MM.1S (cell line): ENCODE data around the gene USP32.

ENCODE experiments used
- DNase-seq: peaks from one replicate; pipeline ENCODE4 v3.0.0-alpha.2; 2015
- H2AFZ ChIP-seq: fragments of 300-600 bp; sonication (generic); 2 replicates; pipeline ENCODE4 v1.6.0; 2016; ENCODE audit warnings: antibody characterized with exemption, low read length
- H3F3A ChIP-seq: fragments of 300-600 bp; sonication (generic); 2 replicates; pipeline ENCODE4 v1.6.1; 2016; ENCODE audit warnings: mild to moderate bottlenecking, antibody characterized with exemption, low read length, moderate library complexity, mixed read lengths; ENCODE audit not compliant: insufficient read depth
- H3K27ac ChIP-seq: fragments of 300-600 bp; sonication (generic); 2 replicates; pipeline ENCODE4 v1.5.1; 2016; ENCODE audit warnings: mild to moderate bottlenecking, low read length
- H3K27me3 ChIP-seq: fragments of 300-600 bp; sonication (generic); replicated peaks from 2 replicates; pipeline ENCODE4 v1.6.0; 2016; ENCODE audit warnings: low read length; ENCODE audit not compliant: insufficient read depth
- H3K36me3 ChIP-seq: fragments of 300-600 bp; sonication (generic); replicated peaks from 2 replicates; pipeline ENCODE4 v1.6.1; 2016; ENCODE audit warnings: mild to moderate bottlenecking, low read length, mixed read lengths; ENCODE audit not compliant: insufficient read depth
- H3K4me1 ChIP-seq: fragments of 300-600 bp; sonication (generic); 2 replicates; pipeline ENCODE4 v1.6.1; 2016; ENCODE audit warnings: low read length, mixed read lengths
- H3K4me2 ChIP-seq: fragments of 300-600 bp; sonication (generic); 2 replicates; pipeline ENCODE4 v1.6.0; 2016; ENCODE audit warnings: low read depth, low read length
- H3K4me3 ChIP-seq: fragments of 300-600 bp; sonication (generic); 2 replicates; pipeline ENCODE4 v1.5.1; 2016; ENCODE audit warnings: low read length, mixed read lengths
- H3K79me2 ChIP-seq: fragments of 300-600 bp; sonication (generic); 2 replicates; pipeline ENCODE4 v1.6.1; 2016; ENCODE audit warnings: mixed run types, low read length, mixed read lengths
- H3K9ac ChIP-seq: fragments of 300-600 bp; sonication (generic); 2 replicates; pipeline ENCODE4 v1.6.1; 2016; ENCODE audit warnings: low read length, mixed read lengths
- H3K9me2 ChIP-seq: fragments of 300-600 bp; sonication (generic); replicated peaks from 2 replicates; pipeline ENCODE4 v1.6.1; 2016; ENCODE audit warnings: mild to moderate bottlenecking, low read length, mixed read lengths; ENCODE audit not compliant: insufficient read depth
- H3K9me3 ChIP-seq: fragments of 300-600 bp; sonication (generic); replicated peaks from 2 replicates; pipeline ENCODE4 v1.6.1; 2016; ENCODE audit warnings: mild to moderate bottlenecking, low read length, mixed read lengths; ENCODE audit not compliant: insufficient read depth
- H4K20me1 ChIP-seq: fragments of 300-600 bp; sonication (generic); 2 replicates; pipeline ENCODE4 v1.6.1; 2016; ENCODE audit warnings: mild to moderate bottlenecking, low read length, moderate library complexity, mixed read lengths; ENCODE audit not compliant: insufficient read depth
- CTCF ChIP-seq: fragments of 300-600 bp; sonication (generic); IDR thresholded peaks from 2 replicates; pipeline ENCODE4 v1.5.1; 2016; ENCODE audit warnings: antibody characterized with exemption, low read length, mixed read lengths
- EZH2 ChIP-seq: fragments of 300-600 bp; sonication (generic); optimal IDR thresholded peaks from 2 replicates; pipeline ENCODE3; 2017; ENCODE audit warnings: low read depth, mild to moderate bottlenecking, antibody characterized with exemption, low read length, mixed read lengths
- EZH2phosphoT487 ChIP-seq: fragments of 300-600 bp; sonication (generic); IDR thresholded peaks from 2 replicates; pipeline ENCODE4 v1.6.1; 2018; ENCODE audit warnings: antibody characterized with exemption, low read length

The USP32 gene

GRCh38 chr17:60167065-60167741, 224.7 kb downstream of the USP32 start:
- Histone ChIP-seq H3K27ac (no peak overlapping the region), H4K20me1 (no peaks in the 10 kb centered on the region), H3K36me3 (no peaks in the 10 kb centered on the region), H3K4me2 (no peak overlapping the region), H3K9me3 (no peaks in the 10 kb centered on the region), H3K9me2 (no peaks in the 10 kb centered on the region), H3K27me3 (no peaks in the 10 kb centered on the region), H3F3A (peaks cover 5% of the 10 kb centered on the region; the same call in 1 of the 2 replicates), H3K4me1 (peaks cover 15% of the 10 kb centered on the region), H2AFZ (no peak overlapping the region), H3K4me3 (no peak overlapping the region), H3K79me2 (no peaks in the 10 kb centered on the region), H3K9ac (no peak overlapping the region)
- DNase-seq, result no peak
- TF ChIP-seq EZH2 (no peak), CTCF (no peak), EZH2phosphoT487 (no peak)

- Histone ChIP-seq H3K27me3 (no peaks in the 10 kb centered on the region), H3F3A (peaks cover 5% of the 10 kb centered on the region; the same call in 1 of the 2 replicates), H2AFZ (peak overlapping the region; percentile 50; the same call in 1 of the 2 replicates), H3K4me3 (no peak overlapping the region), H3K27ac (peak overlapping the region; percentile 50; the same call in 1 of the 2 replicates), H4K20me1 (no peaks in the 10 kb centered on the region), H3K9me2 (no peaks in the 10 kb centered on the region), H3K79me2 (no peaks in the 10 kb centered on the region), H3K9ac (no peak overlapping the region), H3K4me2 (peak overlapping the region; percentile 13; the same call in 1 of the 2 replicates), H3K9me3 (no peaks in the 10 kb centered on the region), H3K4me1 (peaks cover 15% of the 10 kb centered on the region), H3K36me3 (no peaks in the 10 kb centered on the region)
- DNase-seq, result peak; percentile 93
- no peak for TF ChIP-seq EZH2
- TF ChIP-seq EZH2phosphoT487, result no peak
Observed at GRCh38 chr17:60165971-60166370, 226.0 kb downstream of the USP32 start.

GRCh38 chr17:60165223-60165622, 226.7 kb downstream of the USP32 start:
- no peak for DNase-seq
- peaks cover 15% of the 10 kb centered on the region for H3K4me1 ChIP-seq
- no peaks in the 10 kb centered on the region for H3K9me2 ChIP-seq
- H3K4me3 ChIP-seq, result no peak overlapping the region
- H3K4me2 ChIP-seq, result no peak overlapping the region
- no peaks in the 10 kb centered on the region for H3K79me2 ChIP-seq
- H4K20me1 ChIP-seq, result no peaks in the 10 kb centered on the region
- H2AFZ ChIP-seq, result 0 out of 2 replicates have a peak overlapping the region, but pooled peaks have one; percentile 50
- no peaks in the 10 kb centered on the region for H3K27me3 ChIP-seq
- no peak for TF ChIP-seq EZH2
- no peak for TF ChIP-seq EZH2phosphoT487
- TF ChIP-seq CTCF, result no peak
- H3F3A ChIP-seq, result peaks cover 5% of the 10 kb centered on the region; the same call in 1 of the 2 replicates
- no peaks in the 10 kb centered on the region for H3K9me3 ChIP-seq
- H3K36me3 ChIP-seq, result no peaks in the 10 kb centered on the region
- H3K27ac ChIP-seq, result no peak overlapping the region
- H3K9ac ChIP-seq, result no peak overlapping the region

- no peak for DNase-seq
- H4K20me1 ChIP-seq, result no peaks in the 10 kb centered on the region
- peaks cover 15% of the 10 kb centered on the region for H3K4me1 ChIP-seq
- no peak overlapping the region for H3K27ac ChIP-seq
- no peak for TF ChIP-seq EZH2phosphoT487
- no peak for TF ChIP-seq CTCF
- TF ChIP-seq EZH2, result no peak
- H3F3A ChIP-seq, result peaks cover 5% of the 10 kb centered on the region; the same call in 1 of the 2 replicates
- no peaks in the 10 kb centered on the region for H3K9me3 ChIP-seq
- no peaks in the 10 kb centered on the region for H3K79me2 ChIP-seq
- H3K9ac ChIP-seq, result no peak overlapping the region
- H3K9me2 ChIP-seq, result no peaks in the 10 kb centered on the region
- H3K36me3 ChIP-seq, result no peaks in the 10 kb centered on the region
- no peak overlapping the region for H3K4me2 ChIP-seq
- no peaks in the 10 kb centered on the region for H3K27me3 ChIP-seq
- H2AFZ ChIP-seq, result no peak overlapping the region
- H3K4me3 ChIP-seq, result no peak overlapping the region
Observed at GRCh38 chr17:60164697-60165096, 227.2 kb downstream of the USP32 start.
